Urinary bladder (tissue), 4 donors: ENCODE data around the gene GALNS. TPM values are rescaled to one million over a fixed set of nuclear protein-coding genes. Genes with fewer than 3 reads are reported as not detected.

Experiments used
- DNase-seq: peaks from one replicate; pipeline ENCODE4 v3.0.0-alpha.2; 2015; ENCODE audit errors: extremely low spot score
- H3K27ac ChIP-seq: one replicate; pipeline ENCODE4 v1.5.1; 2013; ENCODE audit warnings: low read depth, mild to moderate bottlenecking, moderate library complexity
- H3K36me3 ChIP-seq: one replicate; pipeline ENCODE4 v1.6.1; 2013; ENCODE audit warnings: mild to moderate bottlenecking, moderate library complexity; ENCODE audit not compliant: insufficient read depth
- H3K4me1 ChIP-seq: one replicate; pipeline ENCODE4 v1.6.1; 2013; ENCODE audit warnings: mild to moderate bottlenecking, moderate library complexity; ENCODE audit not compliant: insufficient read depth
- H3K4me3 ChIP-seq: one replicate; pipeline ENCODE4 v1.5.1; 2013; ENCODE audit warnings: low read depth, low read length
- WGBS: extraction: QIAGEN DNeasy Blood & Tissue Kit; methylation state at CpG from one replicate; pipeline ENCODE4 v1.1.7; 2013; 5-methylcytosine and 5-hydroxymethylcytosine counted together
- polyA plus RNA-seq: library from polyadenylated mRNA; stranded (reverse); fragments of 200-250 nt; gene quantifications from one replicate; pipeline ENCODE4 v1.2.3, GENCODE V29; 2013
- total RNA-seq: library from RNA; depleted of rRNA; stranded (reverse); fragments of >200 nt; gene quantifications from one replicate; pipeline ENCODE4 v1.2.3, GENCODE V29; 2014
- donor health status: healthy with polysubstance abuse.
- donor health status: healthy.

Gene GALNS
- total and polyA plus RNA-seq, 2 donors, result 14.6 to 23.0 TPM

- 88% methylated on average over 21 of the region's 21 CpGs for WGBS
- no peak overlapping the region for H3K27ac ChIP-seq
- DNase-seq, result no peak
- no peaks in the 10 kb centered on the region for H3K4me1 ChIP-seq
- H3K4me3 ChIP-seq, result no peak overlapping the region
- H3K36me3 ChIP-seq, result no peaks in the 10 kb centered on the region
Measured at GRCh38 chr16:88848557-88848956, 8.2 kb downstream of the GALNS start.

- 90% methylated on average over 18 of the region's 18 CpGs for WGBS
- no peak overlapping the region for H3K4me3 ChIP-seq
- DNase-seq, result no peak
- H3K4me1 ChIP-seq, result no peaks in the 10 kb centered on the region
- no peaks in the 10 kb centered on the region for H3K36me3 ChIP-seq
- H3K27ac ChIP-seq, result no peak overlapping the region
Measured at GRCh38 chr16:88847654-88848053, 9.1 kb downstream of the GALNS start.

GRCh38 chr16:88846088-88846487 is 10.7 kb downstream of the GALNS start:
- WGBS, result 94% methylated on average over 9 of the region's 9 CpGs
- no peak for DNase-seq
- Histone ChIP-seq H3K27ac (no peak overlapping the region), H3K4me1 (no peaks in the 10 kb centered on the region), H3K36me3 (no peaks in the 10 kb centered on the region), H3K4me3 (no peak overlapping the region)

- Histone ChIP-seq H3K4me3 (no peak overlapping the region), H3K36me3 (no peaks in the 10 kb centered on the region), H3K27ac (no peak overlapping the region), H3K4me1 (no peaks in the 10 kb centered on the region)
- DNase-seq, result no peak
- 58% methylated on average over 11 of the region's 11 CpGs for WGBS
Measured at GRCh38 chr16:88844419-88845036, 12.2 kb downstream of the GALNS start.

GRCh38 chr16:88843256-88843655 is 13.5 kb downstream of the GALNS start:
- DNase-seq, result no peak

GRCh38 chr16:88842806-88843205 is 13.9 kb downstream of the GALNS start:
- Histone ChIP-seq H3K27ac (no peak overlapping the region), H3K4me1 (no peaks in the 10 kb centered on the region), H3K4me3 (no peak overlapping the region), H3K36me3 (peaks cover 4% of the 10 kb centered on the region)
- no peak for DNase-seq
- WGBS, result 95% methylated on average over 25 of the region's 25 CpGs

More at GRCh38 chr16:88843256-88843655, 13.5 kb downstream of the GALNS start:
- WGBS, result 90% methylated on average over 20 of the region's 20 CpGs
- Histone ChIP-seq H3K4me3 (no peak overlapping the region), H3K4me1 (no peaks in the 10 kb centered on the region), H3K36me3 (peaks cover 4% of the 10 kb centered on the region), H3K27ac (no peak overlapping the region)

GRCh38 chr16:88842308-88842756 is 14.4 kb downstream of the GALNS start:
- no peak for DNase-seq
- H3K36me3 ChIP-seq, result peaks cover 4% of the 10 kb centered on the region
- H3K4me1 ChIP-seq, result no peaks in the 10 kb centered on the region
- no peak overlapping the region for H3K27ac ChIP-seq
- WGBS, result 82% methylated on average over 15 of the region's 15 CpGs
- H3K4me3 ChIP-seq, result no peak overlapping the region

GRCh38 chr16:88841521-88842307 is 15.0 kb downstream of the GALNS start:
- Histone ChIP-seq H3K4me3 (no peak overlapping the region), H3K4me1 (no peaks in the 10 kb centered on the region), H3K27ac (no peak overlapping the region), H3K36me3 (peaks cover 4% of the 10 kb centered on the region)
- 92% methylated on average over 40 of the region's 40 CpGs for WGBS
- DNase-seq, result no peak

- no peak for DNase-seq
- Histone ChIP-seq H3K36me3 (peaks cover 4% of the 10 kb centered on the region), H3K4me1 (no peaks in the 10 kb centered on the region), H3K27ac (no peak overlapping the region), H3K4me3 (no peak overlapping the region)
- 94% methylated on average over 30 of the region's 30 CpGs for WGBS
Measured at GRCh38 chr16:88840600-88841215, 16.0 kb downstream of the GALNS start.

- no peak for DNase-seq
- H3K4me3 ChIP-seq, result no peak overlapping the region
- peaks cover 4% of the 10 kb centered on the region for H3K36me3 ChIP-seq
- 95% methylated on average over 24 of the region's 24 CpGs for WGBS
- no peak overlapping the region for H3K27ac ChIP-seq
- H3K4me1 ChIP-seq, result no peaks in the 10 kb centered on the region
Measured at GRCh38 chr16:88839745-88840599, 16.8 kb downstream of the GALNS start.

GRCh38 chr16:88839026-88839529 is 17.7 kb downstream of the GALNS start:
- DNase-seq, result no peak
- Histone ChIP-seq H3K27ac (no peak overlapping the region), H3K4me3 (no peak overlapping the region), H3K4me1 (no peaks in the 10 kb centered on the region), H3K36me3 (peaks cover 4% of the 10 kb centered on the region)
- 91% methylated on average over 39 of the region's 39 CpGs for WGBS

GRCh38 chr16:88838566-88838965 is 18.2 kb downstream of the GALNS start:
- no peak overlapping the region for H3K4me3 ChIP-seq

GRCh38 chr16:88837806-88838205 is 18.9 kb downstream of the GALNS start:
- no peak for DNase-seq
- 90% methylated on average over 20 of the region's 20 CpGs for WGBS
- no peaks in the 10 kb centered on the region for H3K4me1 ChIP-seq
- H3K27ac ChIP-seq, result no peak overlapping the region
- no peak overlapping the region for H3K4me3 ChIP-seq
- H3K36me3 ChIP-seq, result peaks cover 4% of the 10 kb centered on the region

More at GRCh38 chr16:88838566-88838965, 18.2 kb downstream of the GALNS start:
- 90% methylated on average over 19 of the region's 19 CpGs for WGBS
- no peak for DNase-seq
- no peaks in the 10 kb centered on the region for H3K4me1 ChIP-seq
- H3K36me3 ChIP-seq, result peaks cover 4% of the 10 kb centered on the region
- no peak overlapping the region for H3K27ac ChIP-seq
